PC-3 (cell line): ENCODE measurements around the gene KRT2.

ENCODE experiments used
- EZH2 ChIP-seq: fragments of 300-600 bp; sonication (generic); IDR thresholded peaks from one replicate; pipeline ENCODE4 v1.6.1; 2017; ENCODE audit warnings: antibody characterized with exemption, mild to moderate bottlenecking, low read length; ENCODE audit not compliant: unreplicated experiment
- EZH2phosphoT487 ChIP-seq: fragments of 300-600 bp; sonication (generic); IDR thresholded peaks from 2 replicates; pipeline ENCODE4 v1.6.1; 2018; ENCODE audit warnings: mild to moderate bottlenecking, antibody characterized with exemption, low read length, borderline replicate concordance
- TF ChIP-seq, protein P1 (sequence below): fragments of 300-600 bp; sonication (generic); conservative IDR thresholded peaks from 2 replicates; pipeline ENCODE4 v1.5.1; 2017; ENCODE audit warnings: antibody characterized with exemption, low read depth, mild to moderate bottlenecking, low read length

DNA sequence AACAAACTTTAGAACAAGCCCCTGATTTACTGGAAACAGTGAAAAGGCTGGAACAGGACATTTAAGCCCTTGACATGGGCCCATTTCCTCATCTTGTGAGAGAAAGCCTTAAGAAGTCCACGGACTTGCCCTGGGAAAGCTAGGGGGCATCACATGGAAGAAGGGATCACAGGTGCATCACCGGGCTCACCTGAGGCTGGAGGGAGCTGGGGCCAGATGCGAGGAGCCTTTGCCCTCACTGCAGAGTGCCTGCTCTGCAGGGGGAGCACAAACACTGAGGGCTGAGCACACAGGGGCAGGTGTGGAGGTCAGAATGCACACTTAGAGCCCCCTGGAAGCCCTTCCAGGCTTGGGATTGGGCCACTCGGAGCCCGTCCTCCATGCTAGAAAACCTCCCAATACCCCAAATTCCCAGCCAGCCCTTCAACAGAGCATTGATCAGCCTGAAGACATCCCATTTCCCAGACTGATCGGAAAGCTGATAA lies 33.4 kb upstream of the KRT2 start:
- TF ChIP-seq, protein P1, sequence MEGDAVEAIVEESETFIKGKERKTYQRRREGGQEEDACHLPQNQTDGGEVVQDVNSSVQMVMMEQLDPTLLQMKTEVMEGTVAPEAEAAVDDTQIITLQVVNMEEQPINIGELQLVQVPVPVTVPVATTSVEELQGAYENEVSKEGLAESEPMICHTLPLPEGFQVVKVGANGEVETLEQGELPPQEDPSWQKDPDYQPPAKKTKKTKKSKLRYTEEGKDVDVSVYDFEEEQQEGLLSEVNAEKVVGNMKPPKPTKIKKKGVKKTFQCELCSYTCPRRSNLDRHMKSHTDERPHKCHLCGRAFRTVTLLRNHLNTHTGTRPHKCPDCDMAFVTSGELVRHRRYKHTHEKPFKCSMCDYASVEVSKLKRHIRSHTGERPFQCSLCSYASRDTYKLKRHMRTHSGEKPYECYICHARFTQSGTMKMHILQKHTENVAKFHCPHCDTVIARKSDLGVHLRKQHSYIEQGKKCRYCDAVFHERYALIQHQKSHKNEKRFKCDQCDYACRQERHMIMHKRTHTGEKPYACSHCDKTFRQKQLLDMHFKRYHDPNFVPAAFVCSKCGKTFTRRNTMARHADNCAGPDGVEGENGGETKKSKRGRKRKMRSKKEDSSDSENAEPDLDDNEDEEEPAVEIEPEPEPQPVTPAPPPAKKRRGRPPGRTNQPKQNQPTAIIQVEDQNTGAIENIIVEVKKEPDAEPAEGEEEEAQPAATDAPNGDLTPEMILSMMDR = no peak
- TF ChIP-seq EZH2 (no peak), EZH2phosphoT487 (no peak)
